ENCODE results near the gene EIF6. TPM values are rescaled to one million over a fixed set of nuclear protein-coding genes. Genes with fewer than 3 reads are reported as not detected.

Gene EIF6
- total and polyA plus RNA-seq, 2 of the 8 experiments (the other 6 are each of a cell fraction or from before 2014, with no cell fraction given): 184 to 319 TPM

GRCh38 chr20:35293303-35294292, 9.0 kb upstream of the EIF6 start:
- no peak for FAIRE-seq
- Histone ChIP-seq H3K79me1 (ENCODE audit: low read depth, low read length) (no peaks in the 10 kb centered on the region), H3K9ac (replicated peaks in 1 of 4; ENCODE audit: extremely low read depth in 1 of 4, low read depth in 3 of 4, low read length in 3 of 4) (no peak overlapping the region), H2BK5ac (ENCODE audit: low read depth, low read length) (no peak overlapping the region), H3K14ac (ENCODE audit: insufficient read length) (no peak overlapping the region), H3K4me1 (replicated peaks in 1 of 4; ENCODE audit: control insufficient read depth in 3 of 4, insufficient read depth in 4 of 4, low read length in 3 of 4) (no peaks in the 10 kb centered on the region; a peak in 2 of 7 replicates), H3K4me2 (ENCODE audit: insufficient read depth in 1 of 2, low read depth in 2 of 2, low read length in 2 of 2) (no peak overlapping the region), H3K4ac (replicated peaks; ENCODE audit: insufficient read length, low read depth, low read length) (no peak overlapping the region), H3K79me2 (ENCODE audit: control insufficient read depth in 1 of 2, insufficient read depth in 2 of 2, low read length in 2 of 2) (no peaks in the 10 kb centered on the region), H2BK20ac (ENCODE audit: low read length) (no peak overlapping the region; the same call in 1 of the 2 replicates), H3K36me3 (ENCODE audit: control insufficient read depth in 2 of 4, insufficient read depth in 4 of 4, low read length in 3 of 4) (no peaks in the 10 kb centered on the region), H3K23ac (ENCODE audit: insufficient read length) (no peak overlapping the region), H3K23me2 (ENCODE audit: low read depth, low read length) (no peaks in the 10 kb centered on the region), H2AK5ac (ENCODE audit: low read depth, low read length) (no peak overlapping the region), H2BK12ac (ENCODE audit: low read depth, low read length) (no peak overlapping the region), H4K91ac (replicated peaks; ENCODE audit: insufficient read length, low read length) (no peak overlapping the region), H4K8ac (ENCODE audit: extremely low read depth, insufficient read depth, low read length) (no peak overlapping the region), H3K4me3 (ENCODE audit: extremely low read depth in 1 of 4, insufficient read depth in 2 of 4, low read depth in 3 of 4, low read length in 4 of 4) (no peak overlapping the region), H3K27me3 (replicated peaks in 1 of 4; ENCODE audit: control insufficient read depth in 3 of 4, extremely low read depth in 1 of 4, insufficient read depth in 3 of 4, low read length in 3 of 4) (no peaks in the 10 kb centered on the region), H2AFZ (ENCODE audit: low read length) (no peak overlapping the region), H3K56ac (replicated peaks; ENCODE audit: insufficient read length, low read depth, low read length) (no peak overlapping the region), H4K20me1 (replicated peaks in 1 of 2; ENCODE audit: control insufficient read depth in 1 of 2, insufficient read depth in 2 of 2, low read length in 2 of 2) (no peaks in the 10 kb centered on the region), H4K5ac (ENCODE audit: insufficient read length, low read depth, low read length) (no peak overlapping the region), H3K18ac (ENCODE audit: extremely low read depth, low read length) (no peak overlapping the region; the same call in 1 of the 2 replicates), H3K9me3 (ENCODE audit: insufficient read depth in 2 of 2, low read depth in 1 of 2, low read length in 1 of 2) (no peaks in the 10 kb centered on the region), H3K27ac (ENCODE audit: low read depth, low read length) (no peak overlapping the region), H2BK15ac (ENCODE audit: low read length) (no peak overlapping the region), H2BK120ac (replicated peaks; ENCODE audit: low read depth, low read length) (no peak overlapping the region)
- POLR2A ChIA-PET (ENCODE audit: partially characterized antibody): interaction anchor here (0.6 to 3.4 kb wide), 4 partner anchors 9 to 16 kb away, joined by 3 to 15 read pairs (median 8); partner anchors contain the start of genes EIF6 and MMP24OS
- DNase-seq (ENCODE audit: low read depth in 1 of 2, low spot score in 2 of 2): no peak
- TF ChIP-seq POLR2AphosphoS5 (IDR thresholded peaks at IDR 0.05; ENCODE audit: low read depth, low read length): no peak
- TF ChIP-seq POLR2A (IDR thresholded peaks at IDR 0.05; ENCODE audit: control extremely low read depth in 1 of 2, low read depth in 2 of 2, low read length in 2 of 2): no peak
- TF ChIP-seq CHD2 (IDR thresholded peaks at IDR 0.05; ENCODE audit: low read length): no peak
- CTCF ChIA-PET (ENCODE audit: partially characterized antibody): interaction anchor here (0.7 to 11.5 kb wide), 3 partner anchors 13 to 86 kb away, joined by 3 to 130 read pairs (median 5); no protein-coding TSS in a partner anchor
- 86% methylated on average over 16 of the region's 19 CpGs; no CpG with 5 or more reads in 1 of the 2 experiments for WGBS, 2 experiments (ENCODE audit: extremely low coverage in 1 of 2, insufficient coverage in 1 of 2, insufficient read length in 1 of 2, insufficient replicate concordance in 2 of 2, low coverage in 1 of 2, low lambda C conversion rate in 2 of 2, missing lambda C conversion rate in 1 of 2)

All from H1 (cell line).